Suprapubic skin (tissue), 4 donors: ENCODE measurements around the gene PHACTR2.

Source experiments
- EP300 ChIP-seq: sonication (generic); formaldehyde crosslinking; IDR thresholded peaks from one replicate; pipeline ENCODE4 v1.6.1; 2017; ENCODE audit warnings: antibody characterized with exemption
- POLR2A ChIP-seq, 2 donors: fragments of 450-650 bp; IDR thresholded peaks; one replicate each; pipeline ENCODE4 v1.6.1; 2017; ENCODE audit warnings: antibody characterized with exemption in 2 of 2, mild to moderate bottlenecking in 2 of 2, moderate library complexity in 2 of 2
- POLR2AphosphoS5 ChIP-seq, 3 donors: sonication (generic); formaldehyde crosslinking; IDR thresholded peaks; one replicate each; pipeline ENCODE4 v1.6.1; 2017; ENCODE audit warnings: antibody characterized with exemption in 3 of 3
- TF ChIP-seq, protein P1 (sequence below), 2 donors: fragments of 200-600 bp in 1 of 2; fragments of 450-650 bp in 1 of 2; sonication (generic) in 1 of 2; IDR thresholded peaks; one replicate each; pipeline ENCODE4 v1.5.1; 2016 to 2019; ENCODE audit warnings: antibody characterized with exemption in 2 of 2, mild to moderate bottlenecking in 1 of 2, moderate library complexity in 1 of 2

DNA sequence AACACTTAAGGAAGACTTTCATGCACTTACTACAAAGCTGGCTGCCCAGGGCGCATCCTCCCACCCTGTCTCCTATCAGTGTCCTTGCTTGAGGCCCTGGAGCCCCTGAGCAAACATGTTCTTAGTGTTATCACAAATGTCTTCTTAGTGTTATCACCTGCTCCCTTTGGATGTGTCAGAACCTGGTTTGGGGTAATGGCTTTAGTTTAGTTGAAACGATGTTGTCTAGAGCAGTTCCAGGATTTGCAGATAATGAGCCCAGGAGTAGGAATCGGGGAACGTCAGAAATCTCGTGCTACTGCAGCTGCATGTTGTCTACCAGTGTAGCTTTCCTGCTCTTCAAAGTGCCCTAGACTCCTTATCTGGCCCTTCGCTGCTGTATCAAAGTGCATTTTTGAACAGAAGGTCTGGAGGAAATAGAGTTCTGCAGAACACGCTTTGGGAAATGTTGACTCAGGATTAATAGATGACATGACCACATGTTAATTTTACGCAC, 69.6 kb downstream of the PHACTR2 start:
- TF ChIP-seq, protein P1, sequence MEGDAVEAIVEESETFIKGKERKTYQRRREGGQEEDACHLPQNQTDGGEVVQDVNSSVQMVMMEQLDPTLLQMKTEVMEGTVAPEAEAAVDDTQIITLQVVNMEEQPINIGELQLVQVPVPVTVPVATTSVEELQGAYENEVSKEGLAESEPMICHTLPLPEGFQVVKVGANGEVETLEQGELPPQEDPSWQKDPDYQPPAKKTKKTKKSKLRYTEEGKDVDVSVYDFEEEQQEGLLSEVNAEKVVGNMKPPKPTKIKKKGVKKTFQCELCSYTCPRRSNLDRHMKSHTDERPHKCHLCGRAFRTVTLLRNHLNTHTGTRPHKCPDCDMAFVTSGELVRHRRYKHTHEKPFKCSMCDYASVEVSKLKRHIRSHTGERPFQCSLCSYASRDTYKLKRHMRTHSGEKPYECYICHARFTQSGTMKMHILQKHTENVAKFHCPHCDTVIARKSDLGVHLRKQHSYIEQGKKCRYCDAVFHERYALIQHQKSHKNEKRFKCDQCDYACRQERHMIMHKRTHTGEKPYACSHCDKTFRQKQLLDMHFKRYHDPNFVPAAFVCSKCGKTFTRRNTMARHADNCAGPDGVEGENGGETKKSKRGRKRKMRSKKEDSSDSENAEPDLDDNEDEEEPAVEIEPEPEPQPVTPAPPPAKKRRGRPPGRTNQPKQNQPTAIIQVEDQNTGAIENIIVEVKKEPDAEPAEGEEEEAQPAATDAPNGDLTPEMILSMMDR (IDR thresholded peaks at IDR 0.05): no peak
- TF ChIP-seq POLR2AphosphoS5 (IDR thresholded peaks at IDR 0.05): no peak
- TF ChIP-seq POLR2A (IDR thresholded peaks at IDR 0.05): no peak
- no peak for TF ChIP-seq EP300
